Fibroblast of skin of right quadriceps (primary cell): Measurements from ENCODE around the gene PRSS1.
"Not testable (repeated sequence)": the region's sequence is repeated elsewhere in the genome, so short reads cannot be mapped to it uniquely, and the experiment has no call there.

Experiments used
- DNase-seq: peaks from one replicate; pipeline ENCODE4 v3.0.0-alpha.2; 2013

The PRSS1 gene

GRCh38 chr7:142773937-142774744 is 24.9 kb downstream of the PRSS1 start:
- DNase-seq, result no peak

- peak; percentile 2 for DNase-seq
These were observed 25.6 kb downstream of the PRSS1 start for GRCh38 chr7:142774826-142775225.

- DNase-seq, result not testable (repeated sequence)
These were observed 26.3 kb downstream of the PRSS1 start for GRCh38 chr7:142775351-142776115.

GRCh38 chr7:142776206-142776844 is 27.1 kb downstream of the PRSS1 start:
- DNase-seq, result no peak

GRCh38 chr7:142776845-142777225 is 27.6 kb downstream of the PRSS1 start:
- DNase-seq, result not testable (repeated sequence)

- DNase-seq, result no peak
These were observed 28.0 kb downstream of the PRSS1 start for GRCh38 chr7:142777318-142777717.

GRCh38 chr7:142782922-142783900 is 33.9 kb downstream of the PRSS1 start:
- DNase-seq, result peak; percentile 87

GRCh38 chr7:142784096-142784495 is 34.8 kb downstream of the PRSS1 start:
- DNase-seq, result no peak

- DNase-seq, result no peak
These were observed 35.4 kb downstream of the PRSS1 start for GRCh38 chr7:142784716-142785115.

GRCh38 chr7:142785841-142786250 is 36.6 kb downstream of the PRSS1 start:
- no peak for DNase-seq

- no peak for DNase-seq
These were observed 37.9 kb downstream of the PRSS1 start for GRCh38 chr7:142787034-142787768.

GRCh38 chr7:142787783-142788182 is 38.5 kb downstream of the PRSS1 start:
- no peak for DNase-seq

- DNase-seq, result no peak
These were observed 39.3 kb downstream of the PRSS1 start for GRCh38 chr7:142788303-142789289.

GRCh38 chr7:142789441-142789840 is 40.2 kb downstream of the PRSS1 start:
- DNase-seq, result no peak

- DNase-seq, result no peak
These were observed 40.8 kb downstream of the PRSS1 start for GRCh38 chr7:142790056-142790455.

GRCh38 chr7:142790555-142790954 is 41.3 kb downstream of the PRSS1 start:
- DNase-seq, result no peak

GRCh38 chr7:142791502-142791901 is 42.2 kb downstream of the PRSS1 start:
- no peak for DNase-seq

- DNase-seq, result no peak
These were observed 42.9 kb downstream of the PRSS1 start for GRCh38 chr7:142792129-142792528.

GRCh38 chr7:142792593-142792992 is 43.3 kb downstream of the PRSS1 start:
- no peak for DNase-seq

- DNase-seq, result no peak
These were observed 43.9 kb downstream of the PRSS1 start for GRCh38 chr7:142793156-142793555.
